ENCODE measurements around the gene PLCL1. TPM values are rescaled to one million over a fixed set of nuclear protein-coding genes. Genes with fewer than 3 reads are reported as not detected.

PLCL1 gene
- total RNA-seq, 1 experiment from 2014 or later, result 0.07 TPM

GRCh38 chr2:197965756-197966155 lies 161.4 kb downstream of the PLCL1 start:
- Histone ChIP-seq H3K9me2 (ENCODE audit: insufficient read depth) (no peaks in the 10 kb centered on the region), H3K4me2 (ENCODE audit: low read length) (no peak overlapping the region), H3K9ac (ENCODE audit: low read length) (no peak overlapping the region), H3K27me3 (ENCODE audit: insufficient read depth, low read length) (no peaks in the 10 kb centered on the region), H3K79me2 (ENCODE audit: insufficient read depth, low read length) (no peaks in the 10 kb centered on the region), H3K4me1 (ENCODE audit: control insufficient read depth in 1 of 2, insufficient read depth in 2 of 2, low read length in 2 of 2) (no peaks in the 10 kb centered on the region), H3K27ac (ENCODE audit: low read depth, low read length) (no peak overlapping the region), H3K4me3 (replicated peaks in 1 of 2; ENCODE audit: low read depth in 1 of 2, low read length in 2 of 2) (no peak overlapping the region), H3K36me3 (ENCODE audit: control insufficient read depth in 1 of 2, insufficient read depth in 2 of 2, low read length in 2 of 2) (no peaks in the 10 kb centered on the region), H2AFZ (ENCODE audit: low read depth, low read length, poor library complexity, severe bottlenecking) (no peak overlapping the region), H4K20me1 (ENCODE audit: insufficient read depth) (no peaks in the 10 kb centered on the region), H3K9me3 (ENCODE audit: control insufficient read depth in 1 of 2, insufficient read depth in 1 of 2, low read depth in 1 of 2, low read length in 2 of 2) (no peaks in the 10 kb centered on the region)
- intact Hi-C loops (cut with micrococcal nuclease), result no loop called here
- ChIA-PET RAD21 (ENCODE audit: low non-redundant PET in 1 of 2, low total read pairs in 2 of 2, uncharacterized antibody in 2 of 2, unreplicated experiment in 2 of 2) (no interaction called here), CTCF (no interaction called here), POLR2A (no interaction called here)
- no TSS peak for BruUV-seq (replicated peaks)
- no peak for TF ChIP-seq TCF7L2 (IDR thresholded peaks at IDR 0.05; ENCODE audit: borderline replicate concordance, extremely low read depth, insufficient read depth, insufficient read length)
- TF ChIP-seq CBX3 (IDR thresholded peaks at IDR 0.05; ENCODE audit: low read depth), result no peak
- TF ChIP-seq ELF1 (IDR thresholded peaks at IDR 0.05; ENCODE audit: borderline replicate concordance, low read depth), result no peak
- TF ChIP-seq POLR2AphosphoS5 (IDR thresholded peaks at IDR 0.05; ENCODE audit: low read depth, low read length), result no peak
- no peak for TF ChIP-seq SIN3A (IDR thresholded peaks at IDR 0.05; ENCODE audit: low read depth)
- TF ChIP-seq ZNF274 (IDR thresholded peaks at IDR 0.05; ENCODE audit: low read depth, low read length), result no peak
- no peak for TF ChIP-seq ZBTB33 (IDR thresholded peaks at IDR 0.05; ENCODE audit: extremely low read depth, insufficient replicate concordance, low read length)
- no peak for TF ChIP-seq YY1 (IDR thresholded peaks at IDR 0.05; ENCODE audit: extremely low read depth, insufficient replicate concordance, low read depth, low read length)
- no peak for TF ChIP-seq POLR2A (IDR thresholded peaks at IDR 0.05; ENCODE audit: borderline replicate concordance, extremely low read depth, insufficient read depth, insufficient read length)
- no peak for TF ChIP-seq ZFX (IDR thresholded peaks at IDR 0.05)
- TF ChIP-seq ATF3 (IDR thresholded peaks at IDR 0.05), result no peak
- no peak for TF ChIP-seq SRF (IDR thresholded peaks at IDR 0.05; ENCODE audit: low read depth)
- TF ChIP-seq EZH2phosphoT487 (IDR thresholded peaks at IDR 0.05; ENCODE audit: borderline replicate concordance), result no peak
- no peak for TF ChIP-seq JUND (IDR thresholded peaks at IDR 0.05)
- TF ChIP-seq CTCF (IDR thresholded peaks at IDR 0.05 in 2 of 3, conservative IDR thresholded peaks at IDR 0.05 in 1 of 3; ENCODE audit: borderline replicate concordance in 1 of 3, insufficient read depth in 1 of 3, low read depth in 2 of 3, low read length in 2 of 3), result no peak
- no peak for TF ChIP-seq RAD21 (IDR thresholded peaks at IDR 0.05; ENCODE audit: low read depth)
- TF ChIP-seq REST (IDR thresholded peaks at IDR 0.05; ENCODE audit: low read depth), result no peak
- no peak for TF ChIP-seq SP1 (IDR thresholded peaks at IDR 0.05; ENCODE audit: low read depth)
- no peak for DNase-seq (ENCODE audit: low read depth, low spot score)
- no peak for ATAC-seq

All from HCT116 (cell line).